Omental fat pad (tissue), 4 donors: ENCODE measurements around the gene GDE1. TPM values are rescaled to one million over a fixed set of nuclear protein-coding genes. Genes with fewer than 3 reads are reported as not detected.

Experiments used
- ATAC-seq: fragments of 150-250 bp; one replicate; pipeline ENCODE4 v1.9.1; 2016; ENCODE audit warnings: mild to moderate bottlenecking, moderate library complexity; ENCODE audit not compliant: low FRiP score
- DNase-seq: peaks from one replicate; pipeline ENCODE4 v3.0.0-alpha.2; 2019; ENCODE audit warnings: low spot score
- total RNA-seq, 4 donors: library from RNA; depleted of rRNA; stranded (reverse); fragments of >200 nt; gene quantifications; one replicate each; pipeline ENCODE4 v1.1.0, GENCODE V29; 2016
- TF ChIP-seq, protein P1 (sequence below), 3 donors: fragments of 450-650 bp; IDR thresholded peaks; one replicate each; pipeline ENCODE4 v1.5.1; 2016 to 2017; ENCODE audit warnings: antibody characterized with exemption in 3 of 3, mild to moderate bottlenecking in 3 of 3, moderate library complexity in 2 of 3

GDE1 gene, protein sequence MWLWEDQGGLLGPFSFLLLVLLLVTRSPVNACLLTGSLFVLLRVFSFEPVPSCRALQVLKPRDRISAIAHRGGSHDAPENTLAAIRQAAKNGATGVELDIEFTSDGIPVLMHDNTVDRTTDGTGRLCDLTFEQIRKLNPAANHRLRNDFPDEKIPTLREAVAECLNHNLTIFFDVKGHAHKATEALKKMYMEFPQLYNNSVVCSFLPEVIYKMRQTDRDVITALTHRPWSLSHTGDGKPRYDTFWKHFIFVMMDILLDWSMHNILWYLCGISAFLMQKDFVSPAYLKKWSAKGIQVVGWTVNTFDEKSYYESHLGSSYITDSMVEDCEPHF
- 10 to 100 TPM; 38.7 to 68.0 (median 49.8) TPM for total RNA-seq

DNA sequence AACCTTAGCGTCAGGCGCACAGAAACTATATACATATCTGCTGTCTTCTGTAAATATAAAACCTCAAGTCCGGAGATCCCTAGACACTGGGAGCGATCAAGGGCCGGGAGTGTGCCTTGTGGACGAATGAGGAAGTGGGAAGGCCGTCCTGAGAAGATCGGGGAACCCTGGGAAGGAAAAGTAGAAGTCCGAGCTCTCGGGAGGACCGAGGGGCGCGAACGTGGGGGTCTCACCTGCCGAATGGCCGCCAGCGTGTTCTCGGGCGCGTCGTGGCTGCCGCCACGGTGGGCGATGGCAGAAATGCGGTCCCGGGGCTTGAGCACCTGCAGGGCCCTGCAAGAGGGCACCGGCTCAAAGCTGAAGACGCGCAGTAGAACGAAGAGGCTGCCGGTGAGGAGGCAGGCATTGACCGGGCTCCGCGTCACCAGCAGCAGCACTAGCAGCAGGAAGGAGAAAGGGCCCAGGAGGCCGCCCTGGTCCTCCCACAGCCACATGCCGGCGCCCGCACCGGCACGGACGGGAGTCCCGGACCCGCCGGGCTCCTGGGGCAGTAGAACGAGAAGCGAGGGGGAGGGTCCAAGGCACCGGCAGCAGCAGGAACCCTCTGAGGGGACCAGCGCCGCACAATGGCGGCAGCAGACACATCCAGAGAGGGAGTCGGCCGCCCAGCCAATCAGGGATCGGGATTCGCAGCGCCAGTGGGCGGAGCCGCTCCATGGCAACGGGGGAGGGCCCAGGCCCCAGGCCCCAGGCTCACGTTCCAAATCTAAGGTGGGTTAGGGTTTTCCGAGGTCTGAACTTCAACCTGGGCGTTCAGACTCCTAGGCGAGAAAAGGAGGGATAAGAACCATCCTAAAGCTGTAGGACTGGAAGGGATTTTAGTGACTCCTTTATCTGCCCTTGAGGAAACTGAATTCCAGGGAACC lies at the start of gene GDE1:
TSS of gene GDE1 (minus strand) at position 628 of the 926 bp plus-strand sequence. CDS start at position 494, 134 bp downstream.
- ATAC-seq: peak; percentile 85
- TF ChIP-seq, protein P1, sequence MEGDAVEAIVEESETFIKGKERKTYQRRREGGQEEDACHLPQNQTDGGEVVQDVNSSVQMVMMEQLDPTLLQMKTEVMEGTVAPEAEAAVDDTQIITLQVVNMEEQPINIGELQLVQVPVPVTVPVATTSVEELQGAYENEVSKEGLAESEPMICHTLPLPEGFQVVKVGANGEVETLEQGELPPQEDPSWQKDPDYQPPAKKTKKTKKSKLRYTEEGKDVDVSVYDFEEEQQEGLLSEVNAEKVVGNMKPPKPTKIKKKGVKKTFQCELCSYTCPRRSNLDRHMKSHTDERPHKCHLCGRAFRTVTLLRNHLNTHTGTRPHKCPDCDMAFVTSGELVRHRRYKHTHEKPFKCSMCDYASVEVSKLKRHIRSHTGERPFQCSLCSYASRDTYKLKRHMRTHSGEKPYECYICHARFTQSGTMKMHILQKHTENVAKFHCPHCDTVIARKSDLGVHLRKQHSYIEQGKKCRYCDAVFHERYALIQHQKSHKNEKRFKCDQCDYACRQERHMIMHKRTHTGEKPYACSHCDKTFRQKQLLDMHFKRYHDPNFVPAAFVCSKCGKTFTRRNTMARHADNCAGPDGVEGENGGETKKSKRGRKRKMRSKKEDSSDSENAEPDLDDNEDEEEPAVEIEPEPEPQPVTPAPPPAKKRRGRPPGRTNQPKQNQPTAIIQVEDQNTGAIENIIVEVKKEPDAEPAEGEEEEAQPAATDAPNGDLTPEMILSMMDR (IDR thresholded peaks at IDR 0.05): no peak
- DNase-seq: peak; percentile 92

DNA sequence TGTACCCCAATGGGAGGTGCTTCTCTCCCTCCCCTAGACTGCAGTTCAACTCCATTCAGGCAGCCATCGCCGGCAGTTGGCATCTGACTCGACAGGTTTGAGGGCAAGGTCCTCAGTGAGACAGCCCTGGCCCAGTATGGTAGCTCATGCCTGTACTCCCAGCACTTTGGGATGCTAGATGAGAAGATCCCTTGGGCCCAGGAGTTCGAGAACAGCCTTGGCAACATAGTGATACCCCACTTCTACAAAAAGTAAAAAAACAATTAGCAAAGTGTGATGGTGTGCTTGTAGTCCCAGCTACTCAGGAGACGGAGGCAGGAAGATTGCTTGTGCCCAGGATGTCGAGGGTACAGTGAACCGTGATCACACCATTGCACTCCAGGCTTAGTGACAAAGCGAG lies 45.7 kb upstream of the GDE1 start:
- DNase-seq: no peak
- TF ChIP-seq, protein P1 (IDR thresholded peaks at IDR 0.05): no peak
- no peak for ATAC-seq

DNA sequence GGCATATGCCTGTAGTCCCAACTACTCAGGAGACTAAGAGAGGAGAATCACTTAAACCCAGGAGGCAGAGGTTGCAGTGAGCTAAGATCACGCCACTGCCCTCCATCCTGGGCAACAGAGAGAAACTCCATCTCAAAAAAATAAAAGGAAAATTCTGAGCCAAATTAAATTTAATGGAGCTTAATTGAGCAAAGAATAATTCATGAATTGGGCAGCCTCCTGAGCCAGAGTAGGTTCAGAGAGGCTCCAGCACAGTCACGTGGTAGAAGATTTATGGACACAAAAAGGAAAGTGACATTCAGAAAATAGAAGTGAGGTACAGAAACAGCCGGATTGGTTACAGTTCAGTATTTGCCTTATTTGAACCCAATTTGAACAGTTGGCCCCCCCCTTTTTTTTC lies 44.5 kb upstream of the GDE1 start:
- TF ChIP-seq, protein P1 (IDR thresholded peaks at IDR 0.05): no peak

DNA sequence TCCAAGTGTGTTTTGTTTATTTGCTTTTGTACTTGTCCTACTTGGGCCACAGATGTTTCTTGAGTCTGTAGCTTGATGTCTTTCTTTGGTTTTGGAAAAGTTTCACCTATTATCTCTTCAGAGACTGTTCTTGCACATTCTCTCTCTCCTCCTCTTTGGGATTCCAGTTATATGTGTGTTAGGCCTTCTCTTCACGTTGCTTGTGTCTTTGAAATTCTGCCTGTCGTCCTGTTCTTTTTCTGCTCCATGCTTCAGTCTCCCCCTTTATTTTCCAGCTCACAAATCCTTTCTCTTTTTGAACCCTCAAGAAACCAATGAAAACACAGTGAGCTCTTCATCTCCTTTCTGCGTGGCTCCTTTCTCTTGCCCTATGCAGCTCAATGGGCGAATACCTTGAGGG lies 41.5 kb upstream of the GDE1 start:
- TF ChIP-seq, protein P1 (IDR thresholded peaks at IDR 0.05): no peak
- ATAC-seq (no peak), DNase-seq (no peak)

More for the DNA sequence above, 44.5 kb upstream of the GDE1 start:
- ATAC-seq (no peak), DNase-seq (no peak)

DNA sequence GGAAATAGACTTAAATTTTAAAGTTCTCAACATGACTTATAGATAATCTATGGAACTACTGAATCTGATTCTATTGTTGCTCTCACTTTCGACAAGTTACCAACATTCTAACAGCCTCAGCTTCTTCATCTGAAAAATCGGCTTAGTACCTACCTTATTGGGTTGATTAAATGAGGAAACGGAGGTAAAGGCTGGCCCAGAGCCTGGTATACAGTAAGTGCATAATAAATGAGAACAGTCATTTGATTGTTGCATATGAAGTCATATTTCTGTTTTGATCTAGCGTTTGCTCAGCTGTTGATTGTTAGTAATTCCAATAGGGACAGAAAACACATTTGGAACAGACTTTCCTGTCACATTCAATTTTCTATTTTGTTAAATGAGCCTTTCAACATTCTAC lies 38.2 kb upstream of the GDE1 start:
- TF ChIP-seq, protein P1 (IDR thresholded peaks at IDR 0.05): no peak
- ATAC-seq: no peak
- DNase-seq: no peak

DNA sequence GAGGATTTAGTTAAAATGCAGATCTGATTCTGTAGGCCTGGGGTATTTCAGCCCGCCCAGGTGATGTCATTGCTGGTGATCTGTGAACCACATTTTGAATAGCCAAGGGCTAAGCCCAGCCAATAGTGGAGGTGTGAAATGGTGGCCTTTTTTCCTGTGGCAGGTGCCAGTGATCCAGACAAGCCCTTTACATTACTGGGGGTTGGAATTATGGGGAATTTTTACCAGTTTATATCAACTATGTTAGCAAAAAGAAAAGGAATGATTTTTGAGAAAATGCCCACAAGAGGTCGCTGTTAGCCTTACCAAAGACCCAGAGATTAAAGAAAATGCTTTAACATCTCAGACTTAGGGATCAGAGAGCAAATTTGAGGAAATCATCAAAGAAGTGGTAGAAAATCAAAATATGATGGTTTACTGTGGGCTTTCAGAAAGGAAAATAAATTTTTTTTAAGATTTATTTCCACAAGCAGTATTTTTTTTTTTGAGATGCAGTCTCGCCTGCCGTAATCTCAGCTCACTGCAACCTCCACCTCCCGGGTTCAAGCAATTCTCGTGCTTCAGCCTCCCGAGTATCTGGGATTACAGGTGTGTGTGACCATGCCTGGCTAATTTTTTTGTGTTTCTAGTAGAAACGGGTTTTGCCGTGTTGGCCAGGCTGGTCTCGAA lies 37.5 kb upstream of the GDE1 start:
- TF ChIP-seq, protein P1 (IDR thresholded peaks at IDR 0.05): no peak
- no peak for ATAC-seq

More for the DNA sequence above, 37.5 kb upstream of the GDE1 start:
- DNase-seq: no peak
